GM23248 (cell line): ENCODE data around the gene OSR1.

Experiments
- EZH2 ChIP-seq: fragments of 200-600 bp; sonication (generic); IDR thresholded peaks from 2 replicates; pipeline ENCODE4 v1.6.1; 2018; ENCODE audit warnings: antibody characterized with exemption, mild to moderate bottlenecking; ENCODE audit not compliant: insufficient read depth, poor library complexity, severe bottlenecking
- EZH2phosphoT487 ChIP-seq: fragments of 200-600 bp; sonication (generic); IDR thresholded peaks from 2 replicates; pipeline ENCODE4 v1.6.1; 2018; ENCODE audit warnings: antibody characterized with exemption, moderate library complexity, mild to moderate bottlenecking, low read depth; ENCODE audit not compliant: insufficient read depth

GRCh38 chr2:19312949-19313348 lies 45.5 kb downstream of the OSR1 start:
- no peak for TF ChIP-seq EZH2
- TF ChIP-seq EZH2phosphoT487, result no peak
